Muscle of leg (tissue), 11 donors: ENCODE measurements around the gene PTPRN2. TPM values are rescaled to one million over a fixed set of nuclear protein-coding genes. Genes with fewer than 3 reads are reported as not detected.
"Not testable (repeated sequence)": the region's sequence is repeated elsewhere in the genome, so short reads cannot be mapped to it uniquely, and the experiment has no call there.

Experiments
- DNase-seq: peaks from one replicate; pipeline ENCODE4 v3.0.0; 2013
- H3K27ac ChIP-seq: one replicate; pipeline ENCODE4 v1.5.1; 2013; ENCODE audit warnings: mild to moderate bottlenecking, low read length, control low read depth
- H3K27me3 ChIP-seq: one replicate; pipeline ENCODE4 v1.6.1; 2013; ENCODE audit warnings: low read length; ENCODE audit not compliant: control insufficient read depth, insufficient read depth
- H3K36me3 ChIP-seq: one replicate; pipeline ENCODE4 v1.6.1; 2013; ENCODE audit warnings: low read length; ENCODE audit not compliant: control insufficient read depth, insufficient read depth
- H3K4me1 ChIP-seq: one replicate; pipeline ENCODE4 v1.6.1; 2013; ENCODE audit warnings: low read length; ENCODE audit not compliant: control insufficient read depth, insufficient read depth
- H3K4me3 ChIP-seq: one replicate; pipeline ENCODE4 v1.5.1; 2013; ENCODE audit warnings: low read length, control low read depth
- H3K9me3 ChIP-seq: replicated peaks from 2 replicates; pipeline ENCODE4 v1.6.1; 2013; ENCODE audit warnings: low read depth, low read length; ENCODE audit not compliant: control insufficient read depth
- WGBS: methylation state at CpG from one replicate; pipeline ENCODE4 v1.1.5; 2013; ENCODE audit warnings: missing lambda C conversion rate; ENCODE audit not compliant: insufficient coverage; 5-methylcytosine and 5-hydroxymethylcytosine counted together
- polyA plus RNA-seq, 8 donors: library from polyadenylated mRNA; unstranded; fragments of 120-200 nt; gene quantifications; one replicate each; pipeline versions ENCODE4 v1.2.1 to v1.2.3, GENCODE V29; 2013; ENCODE audit warnings: inconsistent platforms in 1 of 8, low replicate concordance in 1 of 8; ENCODE audit not compliant: insufficient read length in 8 of 8, insufficient read depth in 1 of 8
- total RNA-seq: library from RNA; stranded (reverse); fragments of 120-200 nt; gene quantifications from one replicate; pipeline ENCODE4 v1.2.4, GENCODE V29; 2013

The PTPRN2 gene
- total and polyA plus RNA-seq, 9 donors: 1.4 to 2.9 (median 2.3) TPM

GRCh38 chr7:158166386-158167340 lies 421.0 kb downstream of the PTPRN2 start:
- 86% methylated on average over 36 of the region's 41 CpGs for WGBS

GRCh38 chr7:158165711-158166110 lies 421.9 kb downstream of the PTPRN2 start:
- no peak for DNase-seq
- 88% methylated on average over 14 of the region's 16 CpGs for WGBS

More at GRCh38 chr7:158166386-158167340, 421.0 kb downstream of the PTPRN2 start:
- H3K4me3 ChIP-seq: no peak overlapping the region
- peaks cover 11% of the 10 kb centered on the region for H3K9me3 ChIP-seq
- H3K36me3 ChIP-seq: no peaks in the 10 kb centered on the region
- no peaks in the 10 kb centered on the region for H3K27me3 ChIP-seq
- H3K4me1 ChIP-seq: no peaks in the 10 kb centered on the region
- no peak for DNase-seq
- H3K27ac ChIP-seq: no peak overlapping the region

GRCh38 chr7:158164101-158165095 lies 423.2 kb downstream of the PTPRN2 start:
- DNase-seq: no peak
- Histone ChIP-seq H3K36me3 (no peaks in the 10 kb centered on the region), H3K27me3 (no peaks in the 10 kb centered on the region), H3K27ac (no peak overlapping the region), H3K4me3 (no peak overlapping the region), H3K9me3 (peaks cover 11% of the 10 kb centered on the region), H3K4me1 (no peaks in the 10 kb centered on the region)
- WGBS: 54% methylated on average over 56 of the region's 67 CpGs

More at GRCh38 chr7:158165711-158166110, 421.9 kb downstream of the PTPRN2 start:
- H3K4me1 ChIP-seq: no peaks in the 10 kb centered on the region
- H3K9me3 ChIP-seq: peaks cover 11% of the 10 kb centered on the region
- no peaks in the 10 kb centered on the region for H3K36me3 ChIP-seq
- H3K27me3 ChIP-seq: no peaks in the 10 kb centered on the region
- no peak overlapping the region for H3K4me3 ChIP-seq
- H3K27ac ChIP-seq: no peak overlapping the region

DNA sequence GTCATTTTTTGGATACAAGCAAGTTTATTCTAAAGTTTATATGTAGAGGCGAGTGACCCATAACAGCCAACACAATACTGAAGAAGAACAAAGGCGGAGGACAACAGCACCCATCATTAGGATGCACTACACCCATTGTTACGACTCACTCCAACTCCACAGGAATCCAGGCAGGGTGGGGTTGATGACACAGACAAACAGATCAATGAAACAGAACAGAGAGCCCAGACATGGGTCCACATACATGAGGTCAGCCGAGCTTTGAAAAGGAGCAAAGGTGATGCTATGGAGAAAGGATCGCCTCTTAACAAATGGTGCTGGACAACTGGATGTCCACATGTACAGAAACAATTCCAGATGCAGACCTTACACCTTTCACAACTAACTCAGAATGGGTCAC lies 426.4 kb downstream of the PTPRN2 start:
- Histone ChIP-seq H3K9me3 (peaks cover 8% of the 10 kb centered on the region), H3K4me3 (no peak overlapping the region), H3K27me3 (no peaks in the 10 kb centered on the region), H3K4me1 (no peaks in the 10 kb centered on the region), H3K27ac (no peak overlapping the region), H3K36me3 (no peaks in the 10 kb centered on the region)
- no peak for DNase-seq
- 60% methylated on average over 1 of the region's 5 CpGs for WGBS

GRCh38 chr7:158160199-158160598 lies 427.4 kb downstream of the PTPRN2 start:
- no peaks in the 10 kb centered on the region for H3K36me3 ChIP-seq
- 69% methylated on average over 5 of the region's 5 CpGs for WGBS
- H3K4me3 ChIP-seq: no peak overlapping the region
- peaks cover 8% of the 10 kb centered on the region for H3K9me3 ChIP-seq
- no peaks in the 10 kb centered on the region for H3K4me1 ChIP-seq
- no peaks in the 10 kb centered on the region for H3K27me3 ChIP-seq
- no peak overlapping the region for H3K27ac ChIP-seq
- no peak for DNase-seq

- DNase-seq: peak; percentile 7
These were observed 430.2 kb downstream of the PTPRN2 start for GRCh38 chr7:158157460-158157859.

DNA sequence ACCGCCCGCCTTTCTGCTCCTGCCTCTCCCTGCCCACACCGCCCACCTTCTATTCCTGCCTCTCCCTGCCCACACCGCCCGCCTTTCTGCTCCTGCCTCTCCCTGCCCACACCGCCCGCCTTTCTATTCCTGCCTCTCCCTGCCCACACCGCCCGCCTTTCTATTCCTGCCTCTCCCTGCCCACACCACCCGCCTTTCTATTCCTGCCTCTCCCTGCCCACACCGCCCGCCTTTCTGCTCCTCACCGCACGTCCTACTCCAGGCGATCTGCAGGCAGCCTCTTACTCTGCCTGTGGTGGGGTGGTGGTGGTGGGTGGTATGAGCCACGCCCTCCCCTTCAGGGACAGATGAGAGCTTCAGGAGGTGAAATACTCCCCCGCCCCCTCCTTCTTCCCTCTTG lies 436.4 kb downstream of the PTPRN2 start:
- H3K9me3 ChIP-seq: peaks cover 28% of the 10 kb centered on the region
- H3K36me3 ChIP-seq, H3K27ac ChIP-seq, DNase-seq, H3K27me3 ChIP-seq, H3K4me3 ChIP-seq, H3K4me1 ChIP-seq: not testable (repeated sequence)
- 57% methylated on average over 8 of the region's 17 CpGs for WGBS

More at GRCh38 chr7:158157460-158157859, 430.2 kb downstream of the PTPRN2 start:
- no peaks in the 10 kb centered on the region for H3K4me1 ChIP-seq
- no peaks in the 10 kb centered on the region for H3K27me3 ChIP-seq
- no peak overlapping the region for H3K4me3 ChIP-seq
- WGBS: 91% methylated on average over 9 of the region's 16 CpGs
- no peaks in the 10 kb centered on the region for H3K36me3 ChIP-seq
- peaks cover 14% of the 10 kb centered on the region for H3K9me3 ChIP-seq
- H3K27ac ChIP-seq: no peak overlapping the region

- no peak overlapping the region for H3K27ac ChIP-seq
- H3K27me3 ChIP-seq: peaks cover 3% of the 10 kb centered on the region
- H3K36me3 ChIP-seq: no peaks in the 10 kb centered on the region
- H3K9me3 ChIP-seq: peaks cover 28% of the 10 kb centered on the region
- 77% methylated on average over 6 of the region's 7 CpGs for WGBS
- no peaks in the 10 kb centered on the region for H3K4me1 ChIP-seq
- no peak overlapping the region for H3K4me3 ChIP-seq
- no peak for DNase-seq
These were observed 437.4 kb downstream of the PTPRN2 start for GRCh38 chr7:158150234-158150633.

DNA sequence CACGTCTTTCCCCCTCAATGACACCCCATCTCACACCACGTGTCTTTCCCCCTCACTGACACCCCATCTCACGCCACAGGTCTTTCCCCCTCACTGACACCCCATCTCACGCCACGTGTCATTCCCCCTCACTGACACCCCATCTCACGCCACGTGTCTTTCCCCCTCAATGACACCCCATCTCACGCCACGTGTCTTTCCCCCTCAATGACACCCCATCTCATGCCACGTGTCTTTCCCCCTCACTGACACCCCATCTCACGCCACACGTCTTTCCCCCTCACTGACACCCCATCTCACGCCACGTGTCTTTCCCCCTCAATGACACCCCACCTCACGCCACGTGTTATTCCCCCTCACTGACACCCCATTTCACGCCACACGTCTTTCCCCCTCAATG lies 440.2 kb downstream of the PTPRN2 start:
- H3K36me3 ChIP-seq, DNase-seq, H3K4me3 ChIP-seq, H3K27ac ChIP-seq, H3K27me3 ChIP-seq, H3K4me1 ChIP-seq: not testable (repeated sequence)
- H3K9me3 ChIP-seq: peaks cover 25% of the 10 kb centered on the region
- WGBS: 88% methylated on average over 16 of the region's 18 CpGs

- Histone ChIP-seq H3K4me3 (no peak overlapping the region), H3K4me1 (no peaks in the 10 kb centered on the region), H3K27ac (no peak overlapping the region), H3K36me3 (no peaks in the 10 kb centered on the region), H3K9me3 (peaks cover 22% of the 10 kb centered on the region), H3K27me3 (peaks cover 3% of the 10 kb centered on the region)
- 81% methylated on average over 3 of the region's 13 CpGs for WGBS
- no peak for DNase-seq
These were observed 442.3 kb downstream of the PTPRN2 start for GRCh38 chr7:158145370-158145769.
